GM03348 (cell line): ENCODE data around the gene DNAJB14.
A peak's percentile ranks its signal among the peaks of the same experiment; 100 is the strongest.

ENCODE experiments used
- DNase-seq: peaks from one replicate; pipeline ENCODE4 v3.0.0; 2012; ENCODE audit warnings: low spot score

The DNAJB14 gene

GRCh38 chr4:99945718-99946355 lies 581 bp downstream of the DNAJB14 start:
- DNase-seq: peak; percentile 66

GRCh38 chr4:99943904-99944437 lies 2.4 kb downstream of the DNAJB14 start:
- DNase-seq: no peak

- DNase-seq: no peak
These were observed 8.1 kb downstream of the DNAJB14 start for GRCh38 chr4:99938243-99938753.

GRCh38 chr4:99934891-99935290 lies 11.5 kb downstream of the DNAJB14 start:
- DNase-seq: no peak

- no peak for DNase-seq
These were observed 18.9 kb downstream of the DNAJB14 start for GRCh38 chr4:99927566-99927965.

- DNase-seq: no peak
These were observed 25.2 kb downstream of the DNAJB14 start for GRCh38 chr4:99921174-99921573.

- no peak for DNase-seq
These were observed 27.8 kb downstream of the DNAJB14 start for GRCh38 chr4:99918656-99919055.

- no peak for DNase-seq
These were observed 28.8 kb downstream of the DNAJB14 start for GRCh38 chr4:99917575-99917974.

- DNase-seq: no peak
These were observed 31.0 kb downstream of the DNAJB14 start for GRCh38 chr4:99915449-99915848.

- no peak for DNase-seq
These were observed 51.4 kb downstream of the DNAJB14 start for GRCh38 chr4:99894998-99895397.

- peak; percentile 97 for DNase-seq
These were observed 52.0 kb downstream of the DNAJB14 start, which contains the start of gene LAMTOR3 for GRCh38 chr4:99894161-99894997. LAMTOR3 (minus strand) TSS chr4:99894427; CDS start chr4:99893963, 464 bp downstream.

GRCh38 chr4:99893839-99894160 lies 52.6 kb downstream of the DNAJB14 start:
- DNase-seq: peak; percentile 32

GRCh38 chr4:99893029-99893428 lies 53.4 kb downstream of the DNAJB14 start:
- DNase-seq: no peak

GRCh38 chr4:99891351-99891750 lies 55.1 kb downstream of the DNAJB14 start:
- no peak for DNase-seq

- no peak for DNase-seq
These were observed 58.6 kb downstream of the DNAJB14 start for GRCh38 chr4:99887837-99888236.

- no peak for DNase-seq
These were observed 60.3 kb downstream of the DNAJB14 start for GRCh38 chr4:99886146-99886545.

- DNase-seq: no peak
These were observed 60.7 kb downstream of the DNAJB14 start for GRCh38 chr4:99885687-99886086.

GRCh38 chr4:99885063-99885664 lies 61.3 kb downstream of the DNAJB14 start:
- peak; percentile 5 for DNase-seq

- DNase-seq: no peak
These were observed 67.0 kb downstream of the DNAJB14 start for GRCh38 chr4:99879458-99879857.

GRCh38 chr4:99878604-99879003 lies 67.8 kb downstream of the DNAJB14 start:
- DNase-seq: no peak

- no peak for DNase-seq
These were observed 69.5 kb downstream of the DNAJB14 start for GRCh38 chr4:99876946-99877345.

GRCh38 chr4:99875071-99875470 lies 71.3 kb downstream of the DNAJB14 start:
- DNase-seq: no peak

GRCh38 chr4:99872570-99872969 lies 73.8 kb downstream of the DNAJB14 start:
- no peak for DNase-seq
